Spleen (tissue), 7 donors: ENCODE results near the gene THRA.
A peak's percentile ranks its signal among the peaks of the same experiment; 100 is the strongest.

Experiments
- CTCF ChIP-seq, 11 experiments: fragments of 200-600 bp in 7 of 11; fragments of 450-650 bp in 4 of 11; sonication (generic) in 4 of 11; IDR thresholded peaks in 8 of 11; conservative IDR thresholded peaks in 3 of 11; 1 replicate in 7 of 11; 2 replicates in 4 of 11; pipeline versions ENCODE4 v1.4.0 to v1.8.0; 2016 to 2021; ENCODE audit warnings: antibody characterized with exemption in 11 of 11, inconsistent platforms in 4 of 11, mild to moderate bottlenecking in 1 of 11
- POLR2A ChIP-seq, 3 donors: fragments of 450-650 bp; IDR thresholded peaks; one replicate each; pipeline ENCODE4 v1.5.1; 2017; ENCODE audit warnings: antibody characterized with exemption in 3 of 3, mild to moderate bottlenecking in 1 of 3
- POLR2AphosphoS5 ChIP-seq, 3 donors: sonication (generic); formaldehyde crosslinking; IDR thresholded peaks; one replicate each; pipeline ENCODE4 v1.5.1; 2017; ENCODE audit warnings: antibody characterized with exemption in 3 of 3
- donor health status: DM: no; HTN: no; CAD: no; lungs with moderate emphysema.
- donor health status: DM: no; HTN: no; CAD: no.
- donor health status: DM: no; HTN: no; CAD: no.

GRCh38 chr17:40093580-40094201 lies 30.9 kb downstream of the THRA start:
- TF ChIP-seq CTCF (IDR thresholded peaks at IDR 0.05 in 8 of 11, conservative IDR thresholded peaks at IDR 0.05 in 3 of 11), result no peak
- peak in 2 of 3 donors; percentile 5 to 58 for TF ChIP-seq POLR2AphosphoS5 (IDR thresholded peaks at IDR 0.05)
- no peak for TF ChIP-seq POLR2A (IDR thresholded peaks at IDR 0.05)
